GM19238 (cell line): Measurements from ENCODE around the gene PATZ1.

Experiments used
- DNase-seq: peaks from one replicate; pipeline ENCODE4 v3.0.0; 2011; ENCODE audit warnings: low spot score; ENCODE audit not compliant: insufficient read length

PATZ1 gene

GRCh38 chr22:31343235-31344191 lies 2.6 kb downstream of the PATZ1 start:
- peak; percentile 31 for DNase-seq

GRCh38 chr22:31342389-31343140 lies 3.6 kb downstream of the PATZ1 start:
- no peak for DNase-seq

GRCh38 chr22:31341386-31342088 lies 4.6 kb downstream of the PATZ1 start:
- no peak for DNase-seq

- no peak for DNase-seq
Observed at GRCh38 chr22:31340765-31341247, 5.3 kb downstream of the PATZ1 start.

GRCh38 chr22:31340360-31340759 lies 5.8 kb downstream of the PATZ1 start:
- no peak for DNase-seq

- no peak for DNase-seq
Observed at GRCh38 chr22:31339148-31339832, 6.9 kb downstream of the PATZ1 start.

- DNase-seq, result no peak
Observed at GRCh38 chr22:31337178-31337577, 9.0 kb downstream of the PATZ1 start.

GRCh38 chr22:31334329-31334728 lies 11.8 kb downstream of the PATZ1 start:
- DNase-seq, result no peak

- DNase-seq, result no peak
Observed at GRCh38 chr22:31333641-31334040, 12.5 kb downstream of the PATZ1 start.

GRCh38 chr22:31332886-31333285 lies 13.3 kb downstream of the PATZ1 start:
- no peak for DNase-seq

- DNase-seq, result no peak
Observed at GRCh38 chr22:31332010-31332409, 14.1 kb downstream of the PATZ1 start.

GRCh38 chr22:31329453-31330215 lies 16.5 kb downstream of the PATZ1 start:
- no peak for DNase-seq

- DNase-seq, result no peak
Observed at GRCh38 chr22:31329029-31329428, 17.1 kb downstream of the PATZ1 start.

GRCh38 chr22:31328544-31328960 lies 17.6 kb downstream of the PATZ1 start:
- no peak for DNase-seq

GRCh38 chr22:31327806-31328543 lies 18.2 kb downstream of the PATZ1 start:
- DNase-seq, result no peak

- no peak for DNase-seq
Observed at GRCh38 chr22:31326877-31327276, 19.3 kb downstream of the PATZ1 start.

GRCh38 chr22:31323578-31324550 lies 22.3 kb downstream of the PATZ1 start:
- DNase-seq, result no peak

- DNase-seq, result no peak
Observed at GRCh38 chr22:31321421-31321820, 24.7 kb downstream of the PATZ1 start.
